HepG2 (cell line): Measurements from ENCODE around the gene TTLL13. TPM values are rescaled to one million over a fixed set of nuclear protein-coding genes. Genes with fewer than 3 reads are reported as not detected.

Experiments
- ATF3 ChIP-seq: sonication (generic); formaldehyde crosslinking; IDR thresholded peaks from 2 replicates; pipeline ENCODE4 v1.4.0; 2020; ENCODE audit warnings: missing genetic modification reagents
- ATF7 ChIP-seq, 2 experiments: fragments of 450-650 bp in 1 of 2; sonication (generic) in 1 of 2; formaldehyde crosslinking in 1 of 2; IDR thresholded peaks; 2 replicates each; pipeline versions ENCODE4 v1.4.0 to v1.6.1; 2016 to 2020; ENCODE audit warnings: antibody characterized with exemption in 1 of 2, mild to moderate bottlenecking in 1 of 2, missing genetic modification reagents in 1 of 2
- BATF2 ChIP-seq: sonication (generic); formaldehyde crosslinking; IDR thresholded peaks from 2 replicates; pipeline ENCODE4 v1.8.0; 2022; ENCODE audit warnings: mild to moderate bottlenecking, missing genetic modification reagents, moderate library complexity
- CBFB ChIP-seq: sonication (generic); formaldehyde crosslinking; IDR thresholded peaks from 2 replicates; pipeline ENCODE4 v1.4.0; 2020; ENCODE audit warnings: missing genetic modification reagents
- ESRRA ChIP-seq: sonication (generic); formaldehyde crosslinking; IDR thresholded peaks from 2 replicates; pipeline ENCODE4 v1.5.1; 2020; ENCODE audit warnings: mild to moderate bottlenecking, low read depth, missing genetic modification reagents
- ETV5 ChIP-seq: IDR thresholded peaks from 2 replicates; pipeline ENCODE4 v1.6.1; 2018; ENCODE audit warnings: missing biosample characterization, missing genetic modification reagents, inconsistent platforms, borderline replicate concordance
- FOXC1 ChIP-seq: sonication (generic); formaldehyde crosslinking; IDR thresholded peaks from 2 replicates; pipeline ENCODE4 v1.8.0; 2022; ENCODE audit warnings: mild to moderate bottlenecking, missing genetic modification reagents, borderline replicate concordance
- HDAC2 ChIP-seq: sonication (generic); formaldehyde crosslinking; IDR thresholded peaks from 2 replicates; pipeline ENCODE4 v1.4.0; 2020; ENCODE audit warnings: missing genetic modification reagents
- KLF12 ChIP-seq: sonication (generic); formaldehyde crosslinking; IDR thresholded peaks from 2 replicates; pipeline ENCODE4 v1.4.0; 2020; ENCODE audit warnings: missing genetic modification reagents, borderline replicate concordance
- MAF1 ChIP-seq: sonication (generic); formaldehyde crosslinking; IDR thresholded peaks from 2 replicates; pipeline ENCODE4 v1.5.0; 2020; ENCODE audit warnings: missing genetic modification reagents, borderline replicate concordance
- MTA1 ChIP-seq: sonication (generic); formaldehyde crosslinking; IDR thresholded peaks from 2 replicates; pipeline ENCODE4 v1.4.0; 2020; ENCODE audit warnings: missing genetic modification reagents, mild to moderate bottlenecking, borderline replicate concordance
- PHF21A ChIP-seq: sonication (generic); formaldehyde crosslinking; IDR thresholded peaks from 2 replicates; pipeline ENCODE4 v1.5.0; 2020; ENCODE audit warnings: mild to moderate bottlenecking, missing genetic modification reagents
- SMYD3 ChIP-seq: sonication (generic); formaldehyde crosslinking; IDR thresholded peaks from 2 replicates; pipeline ENCODE4 v1.8.1; 2023; ENCODE audit warnings: mild to moderate bottlenecking, missing genetic modification reagents
- SNAPC2 ChIP-seq: sonication (generic); formaldehyde crosslinking; IDR thresholded peaks from 2 replicates; pipeline ENCODE4 v1.8.1; 2022; ENCODE audit warnings: mild to moderate bottlenecking, missing genetic modification reagents
- SP4 ChIP-seq: sonication (generic); formaldehyde crosslinking; IDR thresholded peaks from 2 replicates; pipeline ENCODE4 v1.8.1; 2023; ENCODE audit warnings: mild to moderate bottlenecking, missing genetic modification reagents
- ZBTB44 ChIP-seq: sonication (generic); formaldehyde crosslinking; IDR thresholded peaks from 2 replicates; pipeline ENCODE4 v1.4.0; 2020; ENCODE audit warnings: missing genetic modification reagents
- ZC3H4 ChIP-seq: sonication (generic); formaldehyde crosslinking; IDR thresholded peaks from 2 replicates; pipeline ENCODE4 v1.4.0; 2020; ENCODE audit warnings: missing genetic modification reagents, borderline replicate concordance
- ZFY ChIP-seq: sonication (generic); formaldehyde crosslinking; IDR thresholded peaks from 2 replicates; pipeline ENCODE4 v1.4.0; 2020; ENCODE audit warnings: missing genetic modification reagents
- ZNF124 ChIP-seq: sonication (generic); formaldehyde crosslinking; IDR thresholded peaks from 2 replicates; pipeline ENCODE4 v1.4.0; 2020; ENCODE audit warnings: missing genetic modification reagents
- ZNF282 ChIP-seq: fragments of 450-650 bp; IDR thresholded peaks from 2 replicates; pipeline ENCODE4 v1.6.1; 2018; ENCODE audit not compliant: partially characterized antibody
- ZNF746 ChIP-seq: sonication (generic); formaldehyde crosslinking; IDR thresholded peaks from 2 replicates; pipeline ENCODE4 v1.8.0; 2022; ENCODE audit warnings: mild to moderate bottlenecking, missing genetic modification reagents
- polyA plus RNA-seq, 8 experiments: library from polyadenylated mRNA; depleted of rRNA in 3 of 8; stranded (reverse) in 7 of 8; unstranded in 1 of 8; fragments of >200 nt; fragmentation: Illumina TruSeq in 4 of 8; extraction: Trizol in 4 of 8; gene quantifications; 2 replicates each; pipeline versions ENCODE4 v1.2.1 to v1.2.3, GENCODE V29; 2011 to 2016; ENCODE audit warnings: low read depth in 4 of 8, missing spikeins in 1 of 8, mixed read lengths in 1 of 8; ENCODE audit not compliant: insufficient read depth in 1 of 8
- total RNA-seq, 5 experiments: library from RNA; depleted of rRNA; stranded (reverse); fragments of >200 nt; fragmentation: Illumina TruSeq; extraction: Trizol; gene quantifications; 2 replicates each; pipeline ENCODE4 v1.2.3, GENCODE V29; 2016; ENCODE audit warnings: low read depth in 1 of 5
- TF ChIP-seq, protein P1 (sequence below): sonication (generic); formaldehyde crosslinking; IDR thresholded peaks from 2 replicates; pipeline ENCODE4 v1.4.0; 2020; ENCODE audit warnings: missing genetic modification reagents

The TTLL13 gene
- total and polyA plus RNA-seq, 2 of the 13 experiments (the other 11 are each of a cell fraction or from before 2014, with no cell fraction given), result 0.07 to 0.29 TPM

- TF ChIP-seq, protein P1, sequence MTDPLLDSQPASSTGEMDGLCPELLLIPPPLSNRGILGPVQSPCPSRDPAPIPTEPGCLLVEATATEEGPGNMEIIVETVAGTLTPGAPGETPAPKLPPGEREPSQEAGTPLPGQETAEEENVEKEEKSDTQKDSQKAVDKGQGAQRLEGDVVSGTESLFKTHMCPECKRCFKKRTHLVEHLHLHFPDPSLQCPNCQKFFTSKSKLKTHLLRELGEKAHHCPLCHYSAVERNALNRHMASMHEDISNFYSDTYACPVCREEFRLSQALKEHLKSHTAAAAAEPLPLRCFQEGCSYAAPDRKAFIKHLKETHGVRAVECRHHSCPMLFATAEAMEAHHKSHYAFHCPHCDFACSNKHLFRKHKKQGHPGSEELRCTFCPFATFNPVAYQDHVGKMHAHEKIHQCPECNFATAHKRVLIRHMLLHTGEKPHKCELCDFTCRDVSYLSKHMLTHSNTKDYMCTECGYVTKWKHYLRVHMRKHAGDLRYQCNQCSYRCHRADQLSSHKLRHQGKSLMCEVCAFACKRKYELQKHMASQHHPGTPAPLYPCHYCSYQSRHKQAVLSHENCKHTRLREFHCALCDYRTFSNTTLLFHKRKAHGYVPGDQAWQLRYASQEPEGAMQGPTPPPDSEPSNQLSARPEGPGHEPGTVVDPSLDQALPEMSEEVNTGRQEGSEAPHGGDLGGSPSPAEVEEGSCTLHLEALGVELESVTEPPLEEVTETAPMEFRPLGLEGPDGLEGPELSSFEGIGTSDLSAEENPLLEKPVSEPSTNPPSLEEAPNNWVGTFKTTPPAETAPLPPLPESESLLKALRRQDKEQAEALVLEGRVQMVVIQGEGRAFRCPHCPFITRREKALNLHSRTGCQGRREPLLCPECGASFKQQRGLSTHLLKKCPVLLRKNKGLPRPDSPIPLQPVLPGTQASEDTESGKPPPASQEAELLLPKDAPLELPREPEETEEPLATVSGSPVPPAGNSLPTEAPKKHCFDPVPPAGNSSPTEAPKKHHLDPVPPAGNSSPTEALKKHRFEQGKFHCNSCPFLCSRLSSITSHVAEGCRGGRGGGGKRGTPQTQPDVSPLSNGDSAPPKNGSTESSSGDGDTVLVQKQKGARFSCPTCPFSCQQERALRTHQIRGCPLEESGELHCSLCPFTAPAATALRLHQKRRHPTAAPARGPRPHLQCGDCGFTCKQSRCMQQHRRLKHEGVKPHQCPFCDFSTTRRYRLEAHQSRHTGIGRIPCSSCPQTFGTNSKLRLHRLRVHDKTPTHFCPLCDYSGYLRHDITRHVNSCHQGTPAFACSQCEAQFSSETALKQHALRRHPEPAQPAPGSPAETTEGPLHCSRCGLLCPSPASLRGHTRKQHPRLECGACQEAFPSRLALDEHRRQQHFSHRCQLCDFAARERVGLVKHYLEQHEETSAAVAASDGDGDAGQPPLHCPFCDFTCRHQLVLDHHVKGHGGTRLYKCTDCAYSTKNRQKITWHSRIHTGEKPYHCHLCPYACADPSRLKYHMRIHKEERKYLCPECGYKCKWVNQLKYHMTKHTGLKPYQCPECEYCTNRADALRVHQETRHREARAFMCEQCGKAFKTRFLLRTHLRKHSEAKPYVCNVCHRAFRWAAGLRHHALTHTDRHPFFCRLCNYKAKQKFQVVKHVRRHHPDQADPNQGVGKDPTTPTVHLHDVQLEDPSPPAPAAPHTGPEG, result peak; percentile 43; the same call in 1 of the 2 replicates
- no peak for TF ChIP-seq ZBTB44 (CRISPR knock-in tag)
- TF ChIP-seq MAF1 (CRISPR knock-in tag), result no peak; the same call in 1 of the 2 replicates
- no peak for TF ChIP-seq SP4 (CRISPR knock-in tag)
- TF ChIP-seq ESRRA (CRISPR knock-in tag), result 0 out of 2 replicates have a peak, but pooled peaks have one; percentile 39
- no peak for TF ChIP-seq CBFB (CRISPR knock-in tag)
- peak; percentile 59; the same call in 1 of the 2 replicates for TF ChIP-seq ZNF746 (CRISPR knock-in tag)
- TF ChIP-seq HDAC2 (CRISPR knock-in tag), result peak; percentile 67
- peak; percentile 77 for TF ChIP-seq ZFY (CRISPR knock-in tag)
- no peak for TF ChIP-seq SNAPC2 (CRISPR knock-in tag)
- no peak for TF ChIP-seq SMYD3 (CRISPR knock-in tag)
- TF ChIP-seq ZNF282, result no peak
- peak; percentile 42; the same call in 1 of the 2 replicates for TF ChIP-seq MTA1 (CRISPR knock-in tag)
- peak; percentile 55 for TF ChIP-seq FOXC1 (CRISPR knock-in tag)
- TF ChIP-seq ZC3H4 (CRISPR knock-in tag), result no peak
- no peak for TF ChIP-seq ATF7 (IDR thresholded peaks at IDR 0.05)
- TF ChIP-seq ATF7 (CRISPR knock-in tag; IDR thresholded peaks at IDR 0.05), result no peak
- TF ChIP-seq KLF12, result 0 out of 2 replicates have a peak, but pooled peaks have one; percentile 61
- no peak; the same call in 1 of the 2 replicates for TF ChIP-seq ZNF124 (CRISPR knock-in tag)
- TF ChIP-seq PHF21A (CRISPR knock-in tag), result peak; percentile 36; the same call in 1 of the 2 replicates
- TF ChIP-seq ETV5 (CRISPR knock-in tag), result peak; percentile 55; the same call in 1 of the 2 replicates
- peak; percentile 7; the same call in 1 of the 2 replicates for TF ChIP-seq ATF3 (CRISPR knock-in tag)
- TF ChIP-seq BATF2 (CRISPR knock-in tag), result no peak
These were observed 15.8 kb upstream of the TTLL13 start, which contains the start of gene CIB1 (continued) for GRCh38 chr15:90233387-90234095.
